Activated CD4-positive, CD25-positive, alpha-beta regulatory T cell treated with anti-CD3 and anti-CD28 coated beads, Interleukin-2, amount 50 U/mL, for 72 hours (primary cell): ENCODE measurements around the gene PARD3B.

Source experiments
- DNase-seq: peaks from one replicate; pipeline ENCODE4 v3.0.0; 2021

PARD3B gene

GRCh38 chr2:204590063-204590462 is 44.8 kb downstream of the PARD3B start:
- no peak for DNase-seq

- no peak for DNase-seq
Observed at GRCh38 chr2:204591225-204591624, 46.0 kb downstream of the PARD3B start.

- no peak for DNase-seq
Observed at GRCh38 chr2:204604061-204604460, 58.8 kb downstream of the PARD3B start.

- no peak for DNase-seq
Observed at GRCh38 chr2:204608237-204608939, 63.1 kb downstream of the PARD3B start.

GRCh38 chr2:204611017-204611631 is 65.8 kb downstream of the PARD3B start:
- DNase-seq: no peak

GRCh38 chr2:204611764-204612163 is 66.5 kb downstream of the PARD3B start:
- DNase-seq: no peak

- no peak for DNase-seq
Observed at GRCh38 chr2:204613635-204614034, 68.4 kb downstream of the PARD3B start.

GRCh38 chr2:204615456-204615855 is 70.2 kb downstream of the PARD3B start:
- no peak for DNase-seq

- no peak for DNase-seq
Observed at GRCh38 chr2:204625135-204625534, 79.9 kb downstream of the PARD3B start.

GRCh38 chr2:204628926-204629712 is 83.8 kb downstream of the PARD3B start:
- DNase-seq: no peak

- no peak for DNase-seq
Observed at GRCh38 chr2:204632410-204632809, 87.1 kb downstream of the PARD3B start.

- no peak for DNase-seq
Observed at GRCh38 chr2:204634564-204634963, 89.3 kb downstream of the PARD3B start.

GRCh38 chr2:204635478-204635877 is 90.2 kb downstream of the PARD3B start:
- no peak for DNase-seq

- DNase-seq: no peak
Observed at GRCh38 chr2:204638471-204639194, 93.4 kb downstream of the PARD3B start.

- no peak for DNase-seq
Observed at GRCh38 chr2:204643326-204643725, 98.1 kb downstream of the PARD3B start.

- DNase-seq: no peak
Observed at GRCh38 chr2:204645018-204645773, 99.9 kb downstream of the PARD3B start.

- no peak for DNase-seq
Observed at GRCh38 chr2:204647626-204648025, 102.4 kb downstream of the PARD3B start.

GRCh38 chr2:204650611-204651010 is 105.3 kb downstream of the PARD3B start:
- no peak for DNase-seq

GRCh38 chr2:204652063-204652462 is 106.8 kb downstream of the PARD3B start:
- DNase-seq: no peak

GRCh38 chr2:204654669-204655068 is 109.4 kb downstream of the PARD3B start:
- no peak for DNase-seq

- no peak for DNase-seq
Observed at GRCh38 chr2:204655101-204655500, 109.8 kb downstream of the PARD3B start.

- DNase-seq: no peak
Observed at GRCh38 chr2:204655626-204656025, 110.4 kb downstream of the PARD3B start.

GRCh38 chr2:204657024-204657423 is 111.7 kb downstream of the PARD3B start:
- no peak for DNase-seq
